Astrocyte (in vitro differentiated cells and primary cell): Measurements from ENCODE around the gene KIFC1. TPM values are rescaled to one million over a fixed set of nuclear protein-coding genes. Genes with fewer than 3 reads are reported as not detected.
A peak's percentile ranks its signal among the peaks of the same experiment; 100 is the strongest.

ENCODE experiments used
- DNase-seq: peaks from one replicate; pipeline ENCODE4 v3.0.0-alpha.2; 2010; ENCODE audit warnings: low read depth
- FAIRE-seq: peaks from 2 replicates; lab custom pipeline; 2011; peaks lifted over from hg19 to GRCh38; lab: Jason Lieb, UNC
- H2AFZ ChIP-seq: 2 replicates; pipeline ENCODE4 v1.6.0; 2012; ENCODE audit warnings: low read depth, low read length, inconsistent platforms
- H3K27ac ChIP-seq: 2 replicates; pipeline ENCODE4 v1.5.1; 2011; ENCODE audit warnings: low read depth, low read length, inconsistent platforms
- H3K27me3 ChIP-seq: 2 replicates; pipeline ENCODE4 v1.6.0; 2011; ENCODE audit warnings: low read length, inconsistent platforms; ENCODE audit not compliant: insufficient read depth
- H3K36me3 ChIP-seq: 2 replicates; pipeline ENCODE4 v1.5.1; 2011; ENCODE audit warnings: low read length, inconsistent platforms; ENCODE audit not compliant: insufficient read depth
- H3K4me1 ChIP-seq: 2 replicates; pipeline ENCODE4 v1.5.1; 2011; ENCODE audit warnings: low read length, inconsistent platforms; ENCODE audit not compliant: insufficient read depth
- H3K4me2 ChIP-seq: 2 replicates; pipeline ENCODE4 v1.6.0; 2012; ENCODE audit warnings: low read length, inconsistent platforms
- H3K4me3 ChIP-seq: 2 replicates; pipeline ENCODE4 v1.5.1; 2011; ENCODE audit warnings: low read depth, mild to moderate bottlenecking, low read length, inconsistent platforms; ENCODE audit not compliant: insufficient read depth
- H3K79me2 ChIP-seq: 2 replicates; pipeline ENCODE4 v1.6.0; 2012; ENCODE audit warnings: mild to moderate bottlenecking, low read length, inconsistent platforms; ENCODE audit not compliant: insufficient read depth
- H3K9ac ChIP-seq: 2 replicates; pipeline ENCODE4 v1.6.0; 2012; ENCODE audit warnings: mild to moderate bottlenecking, low read length, inconsistent platforms
- H3K9me3 ChIP-seq: 2 replicates; pipeline ENCODE4 v1.5.1; 2012; ENCODE audit warnings: low read depth, mild to moderate bottlenecking, low read length, inconsistent platforms; ENCODE audit not compliant: insufficient read depth
- H4K20me1 ChIP-seq: 2 replicates; pipeline ENCODE4 v1.6.0; 2012; ENCODE audit warnings: low read length, inconsistent platforms; ENCODE audit not compliant: insufficient read depth
- H3K27ac Mint-ChIP-seq: one replicate; pipeline ENCODE4 v1.8.0; 2021; ENCODE audit warnings: mild to moderate bottlenecking, mixed read lengths; ENCODE audit not compliant: unreplicated experiment
- H3K27me3 Mint-ChIP-seq: one replicate; pipeline ENCODE4 v1.8.0; 2021; ENCODE audit warnings: low read depth, mixed read lengths; ENCODE audit not compliant: unreplicated experiment
- H3K36me3 Mint-ChIP-seq: one replicate; pipeline ENCODE4 v1.8.0; 2021; ENCODE audit warnings: low read depth, mixed read lengths; ENCODE audit not compliant: unreplicated experiment
- H3K4me1 Mint-ChIP-seq: one replicate; pipeline ENCODE4 v1.8.0; 2021; ENCODE audit warnings: low read depth, mixed read lengths; ENCODE audit not compliant: unreplicated experiment
- H3K4me3 Mint-ChIP-seq: one replicate; pipeline ENCODE4 v1.8.0; 2021; ENCODE audit warnings: mild to moderate bottlenecking, moderate library complexity, mixed read lengths; ENCODE audit not compliant: unreplicated experiment
- H3K9me3 Mint-ChIP-seq: one replicate; pipeline ENCODE4 v1.8.0; 2021; ENCODE audit warnings: mild to moderate bottlenecking, mixed read lengths; ENCODE audit not compliant: unreplicated experiment
- CTCF ChIP-seq: IDR thresholded peaks from 2 replicates; pipeline ENCODE4 v1.5.1; 2011; ENCODE audit warnings: low read depth, mild to moderate bottlenecking, inconsistent platforms, low read length, moderate library complexity; ENCODE audit not compliant: insufficient read depth
- EZH2 ChIP-seq: IDR thresholded peaks from 2 replicates; pipeline ENCODE4 v1.6.1; 2012; ENCODE audit warnings: mild to moderate bottlenecking, low read length, inconsistent platforms; ENCODE audit not compliant: insufficient read depth
- total RNA-seq: library from RNA; stranded (reverse); gene quantifications from 2 replicates; pipeline ENCODE4 v1.2.1, GENCODE V29; 2021

Gene KIFC1
- total RNA-seq, 1 donor from 2014 or later, result 4.2 TPM

- Mint-ChIP-seq H3K4me1 (peaks cover 6% of the 10 kb centered on the region), H3K9me3 (no peaks in the 10 kb centered on the region), H3K36me3 (no peaks in the 10 kb centered on the region), H3K27me3 (no peaks in the 10 kb centered on the region), H3K27ac (peak overlapping the region; percentile 64), H3K4me3 (peak overlapping the region; percentile 81)
- no peaks in the 10 kb centered on the region for H4K20me1 ChIP-seq
- H3K4me1 ChIP-seq, result peaks cover 13% of the 10 kb centered on the region
- no peaks in the 10 kb centered on the region for H3K9me3 ChIP-seq
- H3K27me3 ChIP-seq, result no peaks in the 10 kb centered on the region
- peak overlapping the region; percentile 83 for H3K9ac ChIP-seq
- H3K79me2 ChIP-seq, result peaks cover 51% of the 10 kb centered on the region
- FAIRE-seq (no peak), DNase-seq (peak; percentile 26)
- H3K4me3 ChIP-seq, result peak overlapping the region; percentile 88
- peak overlapping the region; percentile 72 for H2AFZ ChIP-seq
- H3K27ac ChIP-seq, result peak overlapping the region; percentile 77
- peak overlapping the region; percentile 88 for H3K4me2 ChIP-seq
- TF ChIP-seq EZH2, result no peak
- no peak for TF ChIP-seq CTCF
- H3K36me3 ChIP-seq, result no peaks in the 10 kb centered on the region
Observed at GRCh38 chr6:33391922-33392594, 435 bp downstream of the KIFC1 start.

GRCh38 chr6:33392595-33392948, 949 bp downstream of the KIFC1 start:
- H3K4me2 ChIP-seq, result peak overlapping the region; percentile 88
- H3K9ac ChIP-seq, result peak overlapping the region; percentile 83
- H3K27me3 ChIP-seq, result no peaks in the 10 kb centered on the region
- H3K9me3 Mint-ChIP-seq, result no peaks in the 10 kb centered on the region
- FAIRE-seq (no peak), DNase-seq (no peak)
- peak overlapping the region; percentile 77 for H3K27ac ChIP-seq
- TF ChIP-seq CTCF (no peak), EZH2 (no peak)
- peaks cover 6% of the 10 kb centered on the region for H3K4me1 Mint-ChIP-seq
- H3K4me3 ChIP-seq, result peak overlapping the region; percentile 88
- peak overlapping the region; percentile 81 for H3K4me3 Mint-ChIP-seq
- peak overlapping the region; percentile 72 for H2AFZ ChIP-seq
- H3K27me3 Mint-ChIP-seq, result no peaks in the 10 kb centered on the region
- H3K36me3 ChIP-seq, result no peaks in the 10 kb centered on the region
- no peaks in the 10 kb centered on the region for H3K9me3 ChIP-seq
- peak overlapping the region; percentile 2 for H3K27ac Mint-ChIP-seq
- H4K20me1 ChIP-seq, result peaks cover 2% of the 10 kb centered on the region
- H3K36me3 Mint-ChIP-seq, result no peaks in the 10 kb centered on the region
- peaks cover 55% of the 10 kb centered on the region for H3K79me2 ChIP-seq
- H3K4me1 ChIP-seq, result peaks cover 13% of the 10 kb centered on the region

GRCh38 chr6:33392979-33393378, 1.4 kb downstream of the KIFC1 start:
- no peaks in the 10 kb centered on the region for H3K27me3 ChIP-seq
- H3K9me3 Mint-ChIP-seq, result no peaks in the 10 kb centered on the region
- no peaks in the 10 kb centered on the region for H3K36me3 ChIP-seq
- peaks cover 6% of the 10 kb centered on the region for H4K20me1 ChIP-seq
- peaks cover 13% of the 10 kb centered on the region for H3K4me1 ChIP-seq
- peak overlapping the region; percentile 88 for H3K4me3 ChIP-seq
- peaks cover 6% of the 10 kb centered on the region for H3K4me1 Mint-ChIP-seq
- DNase-seq, result no peak
- peak overlapping the region; percentile 19 for H2AFZ ChIP-seq
- H3K27me3 Mint-ChIP-seq, result no peaks in the 10 kb centered on the region
- H3K4me3 Mint-ChIP-seq, result peak overlapping the region; percentile 81
- peak overlapping the region; percentile 2 for H3K27ac Mint-ChIP-seq
- no peak for FAIRE-seq
- H3K4me2 ChIP-seq, result peak overlapping the region; percentile 88
- no peaks in the 10 kb centered on the region for H3K36me3 Mint-ChIP-seq
- H3K9me3 ChIP-seq, result no peaks in the 10 kb centered on the region
- peak overlapping the region; percentile 77 for H3K27ac ChIP-seq
- TF ChIP-seq CTCF (no peak), EZH2 (no peak)
- H3K79me2 ChIP-seq, result peaks cover 59% of the 10 kb centered on the region
- H3K9ac ChIP-seq, result peak overlapping the region; percentile 83
